Esophagus mucosa (tissue), 1 donor: Measurements from ENCODE around the gene UBA52. TPM values are rescaled to one million over a fixed set of nuclear protein-coding genes. Genes with fewer than 3 reads are reported as not detected.
"Not testable (repeated sequence)": the region's sequence is repeated elsewhere in the genome, so short reads cannot be mapped to it uniquely, and the experiment has no call there.

ENCODE experiments used
- ATAC-seq: fragments of 200-7000 bp; cut with Tn5 transposase; one replicate; pipeline ENCODE4 v1.9.1; 2020
- total RNA-seq: library from RNA; stranded (reverse); gene quantifications from one replicate; pipeline ENCODE4 v1.2.4, GENCODE V29; 2023
- donor health status: DM: yes; HTN: yes; CAD: no.

Gene UBA52
- total RNA-seq, 1 donor from 2014 or later: 1,224 TPM

DNA sequence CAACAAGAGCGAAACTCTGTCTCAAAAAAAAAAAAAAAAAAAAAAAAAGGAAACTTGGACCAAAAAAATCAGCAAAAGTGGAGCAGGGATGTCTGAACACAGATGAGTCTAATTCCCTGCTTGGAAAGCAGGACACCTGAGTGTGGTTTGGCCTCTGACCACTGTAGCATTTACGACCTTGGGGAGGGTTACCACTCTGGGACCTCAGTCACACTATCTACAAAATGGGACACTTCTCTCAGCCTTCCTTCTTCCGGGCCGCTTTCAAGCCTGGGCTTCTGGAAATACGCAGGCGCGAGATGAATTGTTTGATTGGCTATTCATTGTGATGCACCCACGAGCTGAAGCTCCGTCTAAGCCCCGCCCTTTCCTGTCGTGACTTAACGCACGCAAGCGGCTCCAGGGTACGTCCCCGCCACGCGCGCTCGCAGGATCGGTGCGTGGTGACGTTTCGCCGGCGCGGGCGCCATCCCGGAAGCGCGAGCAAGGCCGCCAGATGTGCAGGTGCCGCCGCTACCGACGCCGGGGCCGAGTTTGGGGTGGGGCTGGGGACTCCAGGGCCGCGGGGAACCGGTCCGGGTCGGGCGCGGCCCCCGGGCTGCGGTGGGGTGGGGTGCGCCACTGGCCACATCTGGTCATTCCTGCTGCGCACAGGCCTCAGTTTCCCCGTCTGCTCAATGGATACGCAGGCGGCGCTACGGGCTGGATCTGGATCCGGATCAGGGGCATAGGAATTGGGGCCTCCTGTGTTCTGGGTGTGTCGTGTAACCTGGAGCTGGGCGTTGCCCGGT is 14.1 kb upstream of the UBA52 start, which contains the start of gene KXD1:
Gene KXD1, plus strand, starts transcription at position 460 of the 791 bp plus-strand sequence. CDS start 4,187 bp downstream, outside the sequence.
- peak; percentile 99 for ATAC-seq

- peak; percentile 6 for ATAC-seq
Measured at GRCh38 chr19:18558202-18558555, 13.5 kb upstream of the UBA52 start.

GRCh38 chr19:18558604-18559003 is 13.1 kb upstream of the UBA52 start:
- ATAC-seq: no peak

DNA sequence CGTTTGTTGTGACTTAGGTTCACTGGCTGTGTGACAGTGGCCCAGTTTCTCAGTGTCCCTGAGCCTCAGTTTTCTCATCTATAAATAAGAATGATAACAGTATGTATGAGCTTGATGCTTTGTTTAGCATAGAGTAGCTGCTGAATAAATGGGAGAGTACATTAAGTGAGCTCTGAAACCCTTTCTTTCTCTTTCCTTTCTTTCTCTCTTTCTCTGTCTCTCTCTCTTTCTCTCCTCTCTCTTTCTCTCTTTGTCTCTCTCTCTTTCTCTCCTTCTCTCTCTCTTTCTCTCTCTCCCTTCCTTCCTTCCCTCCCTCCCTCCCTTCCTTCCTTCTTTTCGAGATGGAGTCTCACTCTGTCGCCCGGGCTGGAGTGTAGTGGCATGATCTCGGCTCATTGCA is 12.0 kb upstream of the UBA52 start:
- no peak for ATAC-seq

DNA sequence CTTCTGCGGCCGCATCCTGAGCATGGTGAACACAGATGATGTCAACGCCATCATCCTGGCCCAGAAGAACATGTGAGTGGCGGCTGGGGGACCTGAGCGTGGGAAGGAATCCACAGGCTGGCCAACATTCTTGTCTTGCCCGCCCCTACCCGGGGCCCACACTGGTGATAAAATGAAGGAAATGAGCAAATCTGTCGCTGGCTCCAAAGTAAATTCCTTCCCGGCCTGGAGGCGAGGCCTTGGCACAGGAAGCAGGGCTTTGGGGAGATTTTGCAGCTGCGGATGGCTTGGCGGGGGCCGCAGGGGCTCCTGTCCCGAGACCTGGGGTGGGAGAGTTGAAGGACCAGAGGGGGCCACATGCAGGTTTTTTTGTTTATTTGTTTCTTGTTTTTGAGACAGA is 9.6 kb upstream of the UBA52 start:
- ATAC-seq: no peak

- no peak for ATAC-seq
Measured at GRCh38 chr19:18566953-18567352, 4.7 kb upstream of the UBA52 start.

DNA sequence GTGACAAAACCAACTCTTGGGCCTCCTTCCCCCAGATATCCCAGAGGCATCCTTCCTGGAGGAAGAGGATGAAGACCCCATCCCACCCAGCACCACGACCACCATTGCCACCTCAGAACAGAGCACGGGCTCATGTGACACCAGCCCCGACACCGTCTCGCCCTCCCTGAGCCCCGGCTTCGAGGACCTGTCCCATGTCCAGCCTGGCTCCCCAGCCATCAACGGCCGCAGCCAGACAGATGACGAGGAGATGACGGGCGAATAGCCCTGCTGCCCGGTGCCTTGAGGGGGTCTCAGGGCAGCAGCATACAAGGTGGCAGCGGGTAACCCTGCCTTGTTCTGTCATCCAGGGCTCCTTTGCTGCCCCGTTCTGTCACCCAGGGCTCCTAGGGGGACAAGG is 3.3 kb upstream of the UBA52 start:
- ATAC-seq: no peak

DNA sequence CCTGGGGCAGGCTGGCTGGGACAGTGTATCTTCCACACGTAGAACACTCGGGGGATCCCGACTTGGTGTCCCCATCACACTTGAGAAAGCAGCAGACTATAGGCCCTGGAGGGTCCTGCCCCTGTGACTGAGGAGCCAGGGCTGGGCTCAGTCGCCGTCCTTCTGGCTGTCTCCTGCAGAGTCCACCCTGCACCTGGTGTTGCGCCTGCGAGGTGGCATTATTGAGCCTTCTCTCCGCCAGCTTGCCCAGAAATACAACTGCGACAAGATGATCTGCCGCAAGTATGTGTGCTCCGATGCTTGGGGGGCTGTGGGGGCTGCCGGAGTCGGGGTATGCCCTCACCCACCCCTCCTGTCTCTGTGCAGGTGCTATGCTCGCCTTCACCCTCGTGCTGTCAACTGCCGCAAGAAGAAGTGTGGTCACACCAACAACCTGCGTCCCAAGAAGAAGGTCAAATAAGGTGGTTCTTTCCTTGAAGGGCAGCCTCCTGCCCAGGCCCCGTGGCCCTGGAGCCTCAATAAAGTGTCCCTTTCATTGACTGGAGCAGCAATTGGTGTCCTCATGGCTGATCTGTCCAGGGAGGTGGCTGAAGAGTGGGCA is 3.1 kb downstream of the UBA52 start:
- ATAC-seq: no peak

GRCh38 chr19:18576383-18576782 is 4.7 kb downstream of the UBA52 start:
- no peak for ATAC-seq

GRCh38 chr19:18577365-18577914 is 5.8 kb downstream of the UBA52 start:
- no peak for ATAC-seq

DNA sequence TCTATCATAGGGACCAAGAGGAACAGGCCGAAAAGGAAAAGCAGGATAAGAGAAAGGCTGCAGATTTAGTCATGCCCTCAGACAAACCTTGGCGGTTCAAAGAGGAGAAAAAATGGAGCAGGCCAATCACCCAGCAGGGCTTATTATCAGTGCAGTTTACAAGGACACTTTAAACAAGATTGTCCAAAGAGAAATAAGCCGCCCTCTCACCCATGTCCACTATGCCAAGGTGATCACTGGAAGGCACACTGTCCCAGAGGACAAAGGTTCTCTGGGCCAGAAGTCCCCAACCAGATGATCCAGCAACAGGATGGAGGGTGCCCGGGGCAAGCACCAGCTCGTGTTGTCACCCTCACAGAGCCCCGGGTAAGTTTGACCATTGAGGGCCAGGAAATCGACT is 8.7 kb downstream of the UBA52 start:
- ATAC-seq: no peak

DNA sequence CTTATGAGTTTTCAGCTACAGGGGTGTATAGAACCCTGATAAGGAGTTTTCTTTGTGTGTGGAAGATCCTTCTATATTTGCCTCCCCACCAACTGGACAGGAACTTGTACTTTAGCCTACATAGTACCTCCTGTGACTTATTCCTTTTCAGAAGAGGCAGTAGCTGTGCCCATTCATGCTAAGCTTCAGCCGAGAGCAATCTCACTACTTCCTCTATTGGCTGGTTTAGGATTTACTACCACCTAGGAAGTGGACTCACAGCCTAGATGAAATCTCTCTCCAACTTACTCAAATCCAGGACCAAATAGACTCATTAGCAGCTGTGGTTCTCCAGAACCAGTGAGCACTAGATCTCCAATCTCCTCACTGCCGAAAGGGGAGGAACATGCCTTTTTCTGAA is 14.6 kb downstream of the UBA52 start:
- no peak for ATAC-seq

DNA sequence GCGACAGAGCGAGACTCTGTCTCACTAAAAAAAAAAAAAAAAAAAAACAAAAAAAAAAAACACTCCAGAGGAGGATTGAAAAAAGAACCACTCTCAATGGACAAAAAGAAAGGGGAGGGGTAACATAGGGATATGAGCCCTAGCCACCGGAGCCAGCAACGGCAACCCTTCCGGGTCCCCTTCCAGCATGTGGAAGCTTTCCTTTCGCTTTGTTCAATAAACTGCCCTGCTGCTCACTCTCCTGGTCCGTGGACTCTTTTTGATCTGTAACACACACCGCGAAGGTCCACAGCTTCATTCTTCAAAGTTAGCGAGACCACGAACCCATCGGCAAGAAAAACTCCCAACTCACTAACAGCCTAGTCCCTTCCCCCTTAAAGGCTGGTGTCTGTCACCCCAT is 15.9 kb downstream of the UBA52 start:
- no peak for ATAC-seq

DNA sequence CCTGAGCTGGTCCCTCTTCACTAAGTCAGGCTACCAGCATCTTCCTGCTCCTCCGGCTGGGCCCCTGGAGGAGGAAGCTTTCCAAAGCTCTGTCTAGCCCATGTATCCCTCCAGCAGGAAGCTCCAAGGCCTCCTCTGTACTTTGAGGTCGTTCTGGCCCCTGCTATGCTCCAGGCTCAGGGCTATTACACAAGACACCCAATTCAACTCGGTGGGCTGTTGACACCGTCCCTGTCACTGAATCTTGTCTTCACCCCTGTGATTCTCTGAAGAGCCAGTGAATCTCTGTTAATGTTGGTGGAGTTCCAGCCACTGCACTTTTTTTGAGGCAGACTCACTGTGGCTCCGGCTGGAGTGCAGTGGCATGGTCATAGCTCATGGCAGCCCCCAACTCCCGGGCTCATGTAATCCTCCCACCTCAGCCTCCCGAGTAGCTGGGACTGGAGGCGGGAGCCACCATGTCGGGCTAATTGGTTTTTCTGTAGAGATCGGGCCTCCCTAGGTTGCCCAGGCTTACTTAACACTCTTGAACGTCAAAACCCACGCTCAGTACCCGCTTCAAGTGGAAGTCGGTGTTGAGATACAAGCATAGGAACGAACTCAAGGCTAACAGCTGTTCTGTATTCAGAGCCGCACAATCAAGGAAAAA is 16.4 kb downstream of the UBA52 start:
- ATAC-seq: no peak

DNA sequence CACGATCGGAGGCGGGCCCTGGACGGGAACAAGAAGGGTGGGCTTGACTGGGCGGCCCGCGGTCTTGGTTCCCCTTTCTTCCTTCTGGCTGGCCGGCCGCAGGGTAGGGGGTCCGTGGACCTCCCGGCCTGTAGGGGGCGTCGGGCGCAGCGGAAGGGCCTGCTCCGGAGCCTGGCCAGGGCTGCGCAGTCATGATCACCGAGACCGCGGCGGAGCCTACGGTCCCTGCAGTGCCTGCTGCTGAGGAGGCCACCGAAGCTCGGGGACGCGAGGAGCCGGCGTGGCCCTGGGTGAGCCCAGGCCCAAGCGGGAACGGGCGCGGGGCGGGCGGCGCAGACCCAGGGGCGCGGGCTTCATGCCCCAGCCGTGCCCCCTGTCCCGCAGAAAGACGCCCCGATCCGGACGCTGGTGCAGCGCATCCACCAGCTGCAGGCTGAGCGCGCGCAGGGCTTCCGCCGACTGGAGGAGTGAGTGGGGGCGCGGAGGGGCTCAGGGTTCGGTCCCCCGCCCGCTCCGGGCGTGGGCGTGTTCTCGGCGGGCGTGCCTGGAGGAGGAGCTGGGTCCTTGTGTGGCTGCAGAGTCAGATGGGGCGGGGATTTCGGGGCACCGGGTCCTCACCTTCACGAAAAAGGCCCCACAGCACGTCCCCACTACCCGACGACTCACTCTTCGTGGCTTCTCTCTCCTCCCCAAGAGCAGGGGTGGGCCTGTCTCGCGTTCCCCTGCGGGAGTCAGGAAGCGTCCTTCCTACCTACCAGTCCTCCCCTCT is 17.1 kb downstream of the UBA52 start, which contains the start of gene REX1BD:
Gene REX1BD, plus strand, starts transcription at position 188 of the 769 bp plus-strand sequence. Its CDS starts 4 bp downstream, at position 192.
- peak; percentile 79 for ATAC-seq

- peak; percentile 76 for ATAC-seq
Measured at GRCh38 chr19:18589380-18590272, 18.0 kb downstream of the UBA52 start.

GRCh38 chr19:18590273-18591272 is 18.9 kb downstream of the UBA52 start:
- no peak for ATAC-seq

- no peak for ATAC-seq
Measured at GRCh38 chr19:18591735-18592385, 20.2 kb downstream of the UBA52 start.

DNA sequence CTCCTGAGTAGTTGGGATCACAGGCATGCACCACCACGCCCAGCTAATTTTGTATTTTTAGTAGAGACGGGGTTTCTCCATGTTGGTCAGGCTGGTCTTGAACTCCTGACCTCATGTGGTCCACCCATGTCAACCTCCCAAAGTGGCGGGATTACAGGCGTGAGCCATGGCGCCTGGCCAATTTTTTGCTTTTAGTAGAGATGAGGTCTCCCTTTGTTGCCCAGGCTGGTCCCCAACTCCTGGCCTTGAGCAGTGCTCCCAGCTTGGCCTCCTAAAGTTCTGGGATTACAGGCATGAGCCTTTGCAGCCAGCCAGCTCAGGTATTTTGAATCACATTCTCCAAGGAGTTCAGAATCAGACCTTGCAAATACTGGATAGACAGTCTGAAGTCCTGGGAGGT is 21.1 kb downstream of the UBA52 start:
- ATAC-seq: not testable (repeated sequence)
